NCI-H345 treated with DMSO at 0.1 percent for 48 hours (cell line): Measurements from ENCODE around the gene PMFBP1.

Source experiments
- DNase-seq: peaks from one replicate; lab custom pipeline; 2025; ENCODE audit not compliant: unreplicated experiment; lab: John Stamatoyannopoulos, UW

PMFBP1 gene

DNA sequence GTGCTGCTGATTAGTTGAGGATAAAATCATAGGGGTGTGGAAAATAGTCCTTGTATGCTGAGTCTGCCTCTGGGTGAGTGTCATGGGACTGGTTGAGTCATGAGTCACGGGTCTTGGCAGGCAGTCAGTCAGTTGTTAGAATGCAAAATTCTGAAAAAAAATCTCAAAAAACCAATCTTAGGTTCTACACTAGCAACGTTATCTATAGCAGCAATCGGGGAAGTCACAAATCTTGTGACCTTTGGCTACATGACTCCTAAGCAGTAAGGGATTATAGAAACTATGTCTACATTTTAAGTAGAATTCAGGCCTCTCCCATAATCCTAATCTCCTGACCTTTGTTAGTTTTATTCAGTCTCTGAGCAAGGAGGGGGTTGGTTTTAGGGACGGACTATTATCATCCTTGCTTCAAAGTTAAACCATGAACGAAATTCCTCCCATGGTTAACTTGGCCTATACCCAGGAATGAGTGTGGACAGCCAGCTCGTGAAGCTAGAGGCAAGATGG is 18.0 kb upstream of the PMFBP1 start:
- no peak for DNase-seq

DNA sequence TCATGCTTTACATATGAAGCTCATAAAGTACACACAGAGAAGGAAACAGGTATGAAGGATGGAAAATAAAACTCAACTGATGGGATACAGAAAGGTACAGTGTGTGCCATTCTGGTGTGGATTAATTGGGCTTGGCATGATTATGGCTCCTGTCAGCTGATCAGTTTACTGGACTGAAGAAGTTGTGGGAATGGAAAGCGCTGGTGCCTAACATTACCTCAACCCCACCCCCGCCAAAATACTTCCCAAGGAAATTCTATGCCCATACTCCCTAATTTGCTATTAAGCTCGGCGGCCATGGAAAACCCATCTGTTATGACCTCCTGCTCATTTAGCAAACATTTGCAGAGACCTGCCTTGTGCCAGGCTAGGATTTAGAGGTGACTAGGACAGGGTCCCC is 16.6 kb upstream of the PMFBP1 start:
- no peak for DNase-seq

DNA sequence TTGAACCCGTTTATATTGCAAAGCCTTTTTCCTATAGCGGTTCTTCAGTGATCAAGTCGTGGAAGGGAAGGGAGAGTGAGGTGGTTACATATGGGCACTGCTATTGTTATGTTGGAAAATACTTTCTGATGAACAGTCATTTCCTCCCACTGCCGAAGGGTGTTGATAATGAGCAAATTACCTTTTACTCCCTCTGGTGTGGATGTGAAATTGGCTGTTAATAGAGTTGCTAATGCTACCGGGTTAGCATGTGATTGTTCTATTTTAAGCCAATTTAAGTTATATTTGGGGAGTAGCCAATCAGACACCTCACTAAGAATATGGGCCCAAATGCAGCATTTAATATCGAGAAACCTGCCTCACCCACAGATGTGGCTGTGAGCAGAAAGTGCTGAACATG is 15.6 kb upstream of the PMFBP1 start:
- no peak for DNase-seq

DNA sequence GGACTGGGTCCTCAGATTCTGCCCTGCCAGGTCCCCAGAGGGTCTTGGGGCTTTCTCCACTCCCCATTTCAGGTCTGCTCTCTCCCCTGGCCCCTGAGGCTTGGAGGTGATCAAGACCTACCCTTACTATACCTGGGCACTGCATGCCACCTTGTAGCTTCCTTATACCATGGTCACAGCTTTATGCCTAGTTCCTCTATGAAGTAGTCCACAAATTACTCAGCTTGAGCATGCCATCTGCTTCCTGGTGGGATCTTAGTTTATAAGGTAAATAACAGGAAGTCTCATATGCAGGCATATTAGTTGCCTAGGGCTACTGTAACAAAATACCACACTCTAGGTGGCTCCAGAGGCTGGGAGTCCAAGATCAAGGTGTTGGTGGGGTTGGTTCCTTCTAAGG is 11.0 kb upstream of the PMFBP1 start:
- DNase-seq, result no peak

DNA sequence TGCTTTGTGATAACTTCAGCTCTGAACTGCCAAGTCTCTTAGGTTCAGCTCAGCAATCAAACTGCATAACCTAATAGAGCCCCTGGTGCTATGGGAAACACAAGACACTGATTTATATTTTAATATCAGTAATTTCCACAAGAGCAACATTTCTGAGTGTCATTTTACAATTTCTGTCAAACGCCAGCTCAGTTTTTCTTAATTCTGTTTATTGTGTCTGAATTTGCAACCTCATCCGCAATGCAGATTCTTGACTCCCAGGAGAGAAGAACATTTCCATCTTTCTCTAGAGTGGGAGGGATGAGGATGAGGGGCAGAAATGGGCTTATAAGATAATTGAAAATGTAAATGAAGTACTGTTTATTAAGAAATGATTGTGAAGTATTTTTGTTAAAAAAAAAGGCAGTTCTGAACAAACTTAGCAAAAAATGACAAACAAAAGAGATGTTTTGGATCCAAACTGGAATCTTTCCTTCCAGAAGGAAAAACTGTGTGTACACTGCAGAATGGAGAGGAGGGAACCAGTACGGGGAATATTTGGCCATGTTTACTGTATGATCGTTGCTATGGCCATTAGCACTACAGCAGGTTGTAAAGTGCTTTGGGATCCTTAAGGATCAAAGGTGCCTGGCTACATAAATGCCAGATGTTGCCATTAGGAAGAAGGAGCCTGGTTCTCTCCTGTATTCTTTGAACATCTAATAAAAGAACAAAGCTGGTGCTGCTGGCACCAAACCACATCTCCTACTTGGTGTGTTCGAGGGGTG is 7.4 kb upstream of the PMFBP1 start:
- DNase-seq, result no peak

DNA sequence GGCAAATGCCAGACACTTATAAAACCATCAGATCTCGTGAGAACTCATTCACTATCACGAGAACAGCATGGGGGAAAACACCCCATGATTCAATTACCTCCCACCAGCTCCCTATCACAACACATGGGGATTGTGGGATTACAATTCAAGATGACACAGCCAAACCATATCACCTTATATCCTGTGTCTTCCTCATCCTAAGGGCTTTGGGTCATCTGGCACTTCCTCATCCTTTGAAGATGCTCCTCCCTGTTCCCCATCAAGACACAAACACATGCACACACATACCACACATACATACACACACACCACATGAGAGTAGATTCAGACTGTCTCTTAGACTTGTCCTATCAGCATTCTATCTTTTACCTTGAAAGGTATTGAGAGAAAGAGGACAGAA is 2.8 kb upstream of the PMFBP1 start:
- no peak for DNase-seq

DNA sequence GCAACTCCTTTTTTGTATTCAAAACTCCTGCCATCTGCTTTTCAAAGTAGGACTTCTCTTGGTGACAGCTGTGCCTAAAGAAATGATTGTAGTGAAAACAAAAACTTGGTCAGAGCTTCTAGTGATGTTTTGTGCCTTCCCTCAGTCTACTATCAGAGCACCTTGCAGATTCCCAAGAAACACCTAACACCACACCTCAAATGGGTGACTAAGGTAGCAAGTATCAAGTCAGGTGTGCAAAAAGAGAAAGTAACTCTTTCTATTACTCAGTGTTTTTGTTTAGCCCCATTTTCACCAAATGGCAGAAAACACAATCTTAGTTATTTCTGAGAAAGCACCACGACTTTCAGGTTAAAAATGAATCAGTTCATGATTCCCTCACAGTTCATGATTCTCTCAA is 2.0 kb upstream of the PMFBP1 start:
- no peak for DNase-seq

DNA sequence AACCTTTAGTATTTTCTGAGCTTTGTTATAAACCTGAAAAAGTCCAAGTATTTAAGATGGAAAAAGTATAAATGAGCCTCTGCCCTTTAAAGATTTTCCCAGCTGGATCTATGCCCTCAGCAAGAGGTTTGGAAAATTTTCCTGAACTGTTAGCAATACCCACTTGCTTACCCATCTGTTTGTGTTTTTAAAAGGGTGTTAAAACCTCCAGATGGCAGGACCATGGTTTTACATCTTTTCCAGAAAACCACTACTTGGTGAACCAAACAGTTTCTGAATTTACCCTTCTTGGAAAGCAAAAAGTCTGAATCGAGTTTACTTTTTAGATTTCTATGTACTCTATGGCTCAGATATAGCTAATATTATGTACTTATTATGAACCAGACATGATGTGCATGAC is 719 bp downstream of the PMFBP1 start:
- DNase-seq, result no peak

DNA sequence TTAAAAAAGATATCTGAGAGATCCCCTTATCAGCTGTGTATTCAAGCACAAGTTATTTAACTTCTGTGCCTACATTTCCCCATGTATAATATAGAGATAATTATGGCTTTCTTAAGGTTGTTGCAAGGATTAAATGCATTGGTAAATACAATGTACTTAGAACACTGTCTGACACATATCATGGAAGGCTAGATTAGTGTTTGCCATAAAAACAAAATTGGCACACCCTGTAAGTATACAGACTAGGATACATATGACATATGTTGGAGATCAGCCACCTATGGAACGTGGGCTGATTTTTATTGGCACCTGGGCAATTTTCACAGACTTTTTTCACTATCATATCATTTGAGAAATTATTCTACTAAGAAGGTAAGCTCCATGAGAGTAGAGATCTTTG is 2.2 kb downstream of the PMFBP1 start:
- DNase-seq, result no peak

DNA sequence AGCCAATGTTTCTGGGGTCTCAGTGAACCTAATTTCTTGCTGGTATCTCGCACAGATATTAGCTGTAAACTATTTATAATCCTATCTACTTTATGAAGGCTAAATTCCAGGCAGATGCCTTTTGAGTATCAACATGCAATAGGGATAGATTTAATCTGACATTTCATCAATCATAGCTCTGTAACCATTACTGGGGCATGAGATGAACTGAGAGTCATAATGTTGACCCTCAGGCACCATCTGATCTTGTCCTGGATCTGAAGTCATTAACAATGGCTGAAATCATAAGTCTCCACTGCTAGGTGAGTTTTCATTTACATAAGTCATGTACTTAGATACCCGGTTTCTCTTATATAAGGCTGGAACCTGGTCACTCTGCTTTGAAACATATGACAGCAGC is 3.6 kb downstream of the PMFBP1 start:
- no peak for DNase-seq

DNA sequence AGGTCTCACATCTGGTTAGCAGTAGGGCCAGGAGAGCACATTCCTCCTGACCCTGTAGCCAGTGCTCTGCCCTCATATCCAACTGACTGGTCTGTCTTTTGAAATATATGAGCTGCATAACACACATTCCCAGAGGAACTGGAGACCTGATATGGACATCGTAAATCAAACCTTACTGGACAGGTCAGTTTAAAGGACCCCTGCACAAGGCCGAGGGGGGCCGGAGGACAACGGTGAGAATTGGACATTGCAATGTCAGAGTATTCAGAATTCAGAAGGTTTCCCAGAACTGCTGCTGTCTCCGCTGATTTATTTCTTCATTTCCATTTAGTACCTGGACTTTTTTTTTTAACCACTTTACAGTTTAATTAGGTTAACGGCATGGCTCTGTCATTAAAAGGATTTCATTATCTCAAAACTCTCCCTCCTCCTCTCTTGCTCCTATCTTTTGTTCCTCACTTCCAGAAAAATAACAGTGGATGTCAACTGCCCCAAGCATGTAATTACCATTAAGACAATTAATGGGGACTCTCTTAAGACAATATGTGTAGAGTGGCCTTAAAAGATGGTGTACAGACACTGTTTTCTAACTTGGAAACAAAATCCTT is 4.9 kb downstream of the PMFBP1 start:
- no peak for DNase-seq

DNA sequence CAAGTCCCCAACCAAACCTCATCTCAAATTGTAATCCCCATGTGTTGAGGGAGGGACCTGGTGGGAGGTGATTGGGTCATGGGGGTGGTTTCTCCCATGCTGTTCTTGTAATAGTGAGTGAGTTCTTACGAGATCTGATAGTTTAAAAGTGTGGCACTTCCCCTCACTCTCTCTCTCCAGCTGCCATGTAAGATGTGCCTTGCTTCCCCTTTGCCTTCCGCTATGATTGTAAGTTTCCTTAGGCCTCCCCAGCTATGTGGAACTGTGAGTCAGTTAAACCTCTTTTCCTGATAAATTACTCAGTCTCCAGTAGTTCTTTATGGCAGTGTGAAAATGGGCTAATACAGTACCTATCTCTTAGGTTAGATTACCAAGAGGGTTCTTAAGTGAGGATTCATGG is 5.8 kb downstream of the PMFBP1 start:
- DNase-seq, result no peak

DNA sequence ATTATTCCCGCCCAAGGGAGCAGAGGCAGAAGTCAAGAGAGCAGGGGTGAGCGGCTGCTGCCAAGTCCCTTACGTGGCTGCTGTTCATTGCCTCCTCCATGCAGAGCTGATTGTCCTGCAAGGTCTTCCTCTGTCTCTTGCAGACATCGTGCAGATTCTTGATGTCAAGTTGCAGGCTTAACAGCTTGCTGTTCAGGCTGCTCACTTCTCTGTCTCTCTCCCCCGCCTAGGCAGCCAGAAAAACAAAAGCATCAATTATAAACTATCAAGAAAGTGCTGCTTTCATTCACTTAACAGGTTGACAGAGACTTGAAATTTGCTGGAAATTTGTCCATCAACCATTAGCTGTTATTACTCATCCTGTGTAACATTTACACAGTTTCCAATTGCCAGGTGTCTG is 7.3 kb downstream of the PMFBP1 start:
- DNase-seq, result no peak

DNA sequence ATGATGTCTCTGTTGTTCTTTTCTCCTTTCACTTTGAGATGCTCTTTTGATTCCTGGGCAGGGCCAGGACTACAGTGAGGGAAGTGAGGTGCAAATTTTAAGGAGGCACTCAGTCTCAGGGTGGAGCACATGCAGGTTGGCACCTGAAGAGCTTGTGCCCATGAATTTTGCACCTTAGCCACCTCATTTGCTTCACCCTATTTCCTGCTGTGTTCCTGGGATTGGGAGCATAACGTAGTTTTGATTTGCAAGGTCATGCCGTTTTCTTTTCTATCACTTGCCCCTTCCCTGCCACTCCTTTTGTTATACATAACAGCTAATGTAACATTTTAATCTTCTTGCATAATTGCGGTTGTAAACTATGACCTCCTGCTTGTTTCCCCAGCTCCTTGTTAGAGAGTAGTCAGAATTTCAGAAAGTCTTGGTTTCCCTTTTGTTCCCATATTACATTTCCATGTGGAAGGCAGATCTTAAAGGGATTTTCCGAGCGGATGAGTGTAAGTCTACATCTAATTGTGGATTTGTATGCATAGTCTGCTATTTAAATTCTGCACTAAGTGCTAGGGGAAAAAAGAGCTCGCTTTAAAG is 9.8 kb downstream of the PMFBP1 start:
- no peak for DNase-seq

DNA sequence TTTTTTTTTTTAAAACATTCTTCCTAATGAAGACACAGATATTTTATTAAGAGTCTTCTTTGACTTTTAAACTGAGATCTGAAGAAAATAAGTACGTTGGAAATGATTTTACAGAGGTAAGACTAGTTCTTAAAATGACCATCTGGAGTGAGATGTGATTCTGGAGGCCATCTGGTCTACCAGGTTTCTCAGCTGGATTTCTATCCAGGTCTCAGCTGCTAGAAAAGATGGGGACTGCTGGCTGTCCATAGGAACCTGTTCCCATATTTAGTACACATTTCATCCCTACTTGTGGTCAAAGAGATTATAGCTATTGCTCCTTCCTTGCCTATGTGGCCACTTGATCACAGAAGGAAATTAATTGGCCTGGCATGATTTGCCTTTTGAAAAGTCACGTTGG is 12.2 kb downstream of the PMFBP1 start:
- DNase-seq, result no peak

DNA sequence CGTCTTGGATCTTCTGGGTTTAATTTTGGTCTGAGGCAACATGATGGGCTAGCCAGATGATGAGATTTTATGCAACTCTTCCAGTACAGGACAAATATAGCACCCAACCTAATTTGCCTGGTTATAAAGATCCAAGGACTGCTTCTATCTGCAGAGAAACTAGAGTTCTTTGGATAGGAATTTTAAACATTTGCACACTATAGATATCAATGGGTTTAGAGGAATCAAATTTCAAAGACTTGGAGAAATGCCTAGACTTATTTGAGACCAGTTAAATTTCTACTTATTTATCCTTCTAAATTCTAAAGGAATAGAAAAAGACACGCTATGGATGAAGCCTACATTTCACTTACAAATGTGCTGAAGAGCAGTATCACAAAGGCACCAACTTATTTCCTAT is 12.6 kb downstream of the PMFBP1 start:
- no peak for DNase-seq

DNA sequence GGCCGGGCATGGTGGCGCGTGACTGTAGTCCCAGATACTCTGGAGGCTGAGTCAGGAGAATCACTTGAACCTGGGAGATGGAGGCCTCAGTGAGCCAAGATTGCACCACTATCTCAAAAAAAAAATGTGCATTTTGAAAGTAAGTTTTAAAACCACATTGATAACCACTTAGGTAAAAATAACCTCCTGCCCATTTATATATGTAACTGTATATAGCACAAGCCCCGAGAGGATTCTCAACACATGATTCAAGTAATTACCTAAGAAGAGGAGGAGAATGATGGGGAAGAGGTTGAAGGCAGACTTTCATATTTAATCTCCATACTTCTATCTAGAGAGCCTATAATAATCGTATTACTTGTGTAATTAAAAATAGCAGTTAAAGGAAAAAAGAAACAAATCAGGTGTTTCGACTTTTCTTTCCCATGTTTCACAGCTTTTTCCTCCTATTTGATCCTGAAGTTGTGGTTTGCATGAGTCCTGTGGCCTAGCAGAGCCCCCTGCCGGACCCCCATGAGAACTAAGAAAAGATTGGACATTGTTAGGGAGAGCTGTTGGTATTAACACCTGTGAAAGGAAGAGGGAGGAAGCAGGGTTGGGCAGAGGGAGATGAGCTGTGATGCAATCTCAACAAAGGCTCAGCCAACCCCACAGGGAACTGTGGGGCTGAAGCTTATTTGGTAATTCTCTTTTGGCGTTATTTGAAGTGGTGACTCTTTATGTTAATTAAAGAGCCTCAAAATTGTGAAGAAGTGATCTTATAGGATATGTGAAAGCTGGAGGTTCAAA is 22.1 kb downstream of the PMFBP1 start:
- no peak for DNase-seq

DNA sequence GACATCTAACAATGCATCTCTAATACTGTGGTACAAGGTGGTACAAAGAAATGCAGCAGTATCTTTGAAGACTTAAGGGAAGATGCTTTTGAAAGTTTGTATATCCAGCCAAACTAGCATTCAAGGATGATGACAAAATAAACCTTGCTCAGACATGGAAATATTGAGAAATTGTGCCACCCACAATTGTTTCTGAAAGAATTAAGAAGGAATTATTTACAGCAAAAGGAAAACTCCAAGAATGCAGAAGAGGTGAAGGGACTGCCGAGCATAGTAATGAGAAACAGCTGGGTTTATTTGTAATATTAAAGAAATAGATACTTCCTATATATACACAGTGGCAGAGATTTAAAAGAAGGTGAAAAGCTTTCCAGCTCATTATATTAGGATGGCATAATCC is 29.5 kb downstream of the PMFBP1 start:
- no peak for DNase-seq

DNA sequence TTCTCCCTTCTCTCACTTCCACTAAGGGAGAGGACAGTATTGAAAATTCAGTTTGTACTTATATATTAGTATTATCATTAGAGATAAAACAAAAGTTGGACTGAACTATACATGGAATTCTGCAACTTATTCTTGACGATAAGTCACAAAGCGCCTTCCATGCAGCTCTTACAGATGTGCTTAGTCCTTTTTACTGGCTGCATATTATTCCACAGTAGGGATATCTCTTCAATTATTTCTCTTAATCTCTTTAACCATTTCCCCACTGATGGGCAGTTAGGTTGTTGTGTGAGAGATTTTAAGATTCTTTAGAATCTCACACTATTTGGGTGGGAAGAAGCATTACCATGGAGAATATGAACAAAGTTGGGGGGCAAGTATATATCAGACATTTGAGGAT is 32.0 kb downstream of the PMFBP1 start:
- no peak for DNase-seq

DNA sequence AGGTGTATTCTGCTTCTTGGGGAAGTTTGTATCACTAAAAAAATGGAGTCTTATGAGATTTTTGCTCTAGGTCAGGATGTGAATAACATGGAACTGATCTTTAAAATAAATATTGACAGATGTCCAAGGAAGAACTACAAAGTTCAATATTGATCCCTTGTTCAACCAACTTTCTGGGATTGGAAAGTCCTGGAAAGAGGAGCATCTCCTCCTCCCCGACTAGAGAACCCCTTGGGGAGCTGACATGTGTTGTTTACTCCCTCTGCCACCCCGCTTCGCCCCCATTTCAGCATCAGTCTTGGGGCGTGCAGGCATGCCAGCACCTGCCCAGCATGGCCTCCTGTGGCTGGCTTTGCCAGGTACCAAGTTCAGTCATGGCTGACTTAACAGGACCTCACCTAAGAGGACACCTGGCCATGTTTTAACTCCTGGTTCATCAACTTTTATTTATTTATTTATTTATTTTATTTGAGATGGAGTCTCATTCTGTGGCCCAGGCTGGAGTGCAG is 33.8 kb downstream of the PMFBP1 start:
- no peak for DNase-seq

DNA sequence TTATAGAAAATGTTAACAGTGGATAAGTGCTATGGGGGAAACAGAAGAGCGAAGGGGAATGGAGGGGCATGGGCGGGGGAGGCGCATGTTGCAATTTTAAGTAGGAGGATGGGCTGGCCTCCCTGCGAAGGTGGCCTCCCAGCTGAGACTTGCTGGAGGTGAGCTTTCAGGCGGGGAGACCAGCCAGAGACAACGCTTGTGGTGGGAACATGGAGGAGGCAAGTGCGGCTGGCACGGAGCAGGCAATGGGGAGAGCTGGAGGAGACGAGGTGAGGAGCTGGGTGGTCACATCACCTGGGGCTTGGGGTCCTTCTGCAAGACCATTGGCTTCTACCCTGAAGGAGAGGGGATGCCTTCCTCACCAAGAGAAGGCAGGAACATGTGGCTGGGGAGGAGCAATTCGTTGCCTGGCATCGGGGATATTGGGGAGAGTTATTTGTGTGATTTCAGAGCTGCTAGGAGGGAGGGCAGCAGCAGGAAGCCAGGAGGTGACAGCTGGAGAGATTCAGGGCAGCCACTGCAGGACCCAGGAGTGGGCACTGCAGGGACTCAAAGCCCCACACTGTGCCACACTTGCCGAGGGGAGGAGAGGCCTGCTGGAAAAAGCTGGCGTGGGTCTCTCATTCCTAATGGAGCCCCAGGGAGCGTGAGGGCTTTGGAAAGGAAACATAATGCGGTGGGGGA is 34.4 kb downstream of the PMFBP1 start:
- DNase-seq, result no peak
